SK-N-SH (cell line): ENCODE results near the gene CBX3. TPM values are rescaled to one million over a fixed set of nuclear protein-coding genes. Genes with fewer than 3 reads are reported as not detected.

Source experiments
- CTCF ChIA-PET: fragments of 300-600, 350-600 bp; formaldehyde crosslinking; extraction: SDS; loops from one replicate; lab custom pipeline; 2021; lab: Yijun Ruan, JAX
- POLR2A ChIA-PET: fragments of 350-600 bp; sonication (Branson Sonifier 250); formaldehyde crosslinking; extraction: SDS; loops from one replicate; lab custom pipeline; 2020; ENCODE audit warnings: antibody characterized with exemption, inconsistent platforms; lab: Yijun Ruan, JAX
- DNase-seq: peaks from one replicate; pipeline ENCODE4 v3.0.0; 2012
- H2AFZ ChIP-seq: fragments of 200-600 bp; sonication (generic); 2 replicates; pipeline ENCODE4 v1.8.1; 2016; ENCODE audit warnings: antibody characterized with exemption, mild to moderate bottlenecking, low read depth
- H3F3A ChIP-seq: fragments of 200-600 bp; sonication (generic); replicated peaks from 2 replicates; pipeline ENCODE3; 2016; ENCODE audit warnings: antibody characterized with exemption, mild to moderate bottlenecking; ENCODE audit not compliant: insufficient read depth
- H3K27ac ChIP-seq, 2 experiments: fragments of 200-500 bp in 1 of 2; fragments of 200-600 bp in 1 of 2; sonication (Bioruptor generic) in 1 of 2; sonication (generic), shearing (Covaris generic) in 1 of 2; 2 replicates each; pipeline versions ENCODE4 v1.5.1 to v1.6.1; 2014 to 2016; ENCODE audit warnings: low read depth in 2 of 2, inconsistent platforms in 1 of 2, low read length in 1 of 2, mild to moderate bottlenecking in 1 of 2, mixed read lengths in 1 of 2
- H3K27me3 ChIP-seq: fragments of 200-600 bp; sonication (generic), shearing (Covaris generic); 2 replicates; pipeline ENCODE4 v1.6.1; 2016; ENCODE audit warnings: mixed run types; ENCODE audit not compliant: insufficient read depth
- H3K36me3 ChIP-seq, 2 experiments: fragments of 200-500 bp in 1 of 2; fragments of 200-600 bp in 1 of 2; sonication (Bioruptor generic) in 1 of 2; sonication (generic) in 1 of 2; replicated peaks in 1 of 2; 2 replicates each; pipeline versions ENCODE3 to v1.5.1; 2014 to 2016; ENCODE audit warnings: low read length in 1 of 2, mild to moderate bottlenecking in 1 of 2; ENCODE audit not compliant: insufficient read depth in 2 of 2, control insufficient read depth in 1 of 2
- H3K4me1 ChIP-seq, 2 experiments: fragments of 200-500 bp in 1 of 2; fragments of 200-600 bp in 1 of 2; sonication (Bioruptor generic) in 1 of 2; sonication (generic), shearing (Covaris generic) in 1 of 2; 2 replicates each; pipeline versions ENCODE4 v1.5.1 to v1.6.1; 2014 to 2016; ENCODE audit warnings: low read depth in 1 of 2, low read length in 1 of 2, mixed run types in 1 of 2; ENCODE audit not compliant: insufficient read depth in 2 of 2, control insufficient read depth in 1 of 2
- H3K4me2 ChIP-seq: fragments of 200-600 bp; sonication (generic), shearing (Covaris generic); 2 replicates; pipeline ENCODE4 v1.6.1; 2017; ENCODE audit warnings: mixed run types
- H3K4me3 ChIP-seq, 2 experiments: fragments of 200-500 bp in 1 of 2; fragments of 200-600 bp in 1 of 2; sonication (Bioruptor generic) in 1 of 2; sonication (generic), shearing (Covaris generic) in 1 of 2; 2 replicates each; pipeline versions ENCODE4 v1.5.1 to v1.8.1; 2014 to 2016; ENCODE audit warnings: low read depth in 2 of 2, inconsistent platforms in 1 of 2, low read length in 1 of 2, mild to moderate bottlenecking in 1 of 2, mixed read lengths in 1 of 2, moderate library complexity in 1 of 2
- H3K79me2 ChIP-seq: fragments of 200-600 bp; sonication (generic); 2 replicates; pipeline ENCODE4 v1.8.1; 2017; ENCODE audit warnings: mild to moderate bottlenecking; ENCODE audit not compliant: insufficient read depth
- H3K9ac ChIP-seq: fragments of 200-600 bp; sonication (generic); 2 replicates; pipeline ENCODE4 v1.6.1; 2017; ENCODE audit warnings: mixed run types
- H3K9me2 ChIP-seq: fragments of 200-600 bp; sonication (generic); 2 replicates; pipeline ENCODE4 v1.6.1; 2017; ENCODE audit warnings: mixed run types
- H3K9me3 ChIP-seq: fragments of 200-600 bp; sonication (generic); 2 replicates; pipeline ENCODE4 v1.6.1; 2017; ENCODE audit warnings: mixed run types, mild to moderate bottlenecking, moderate library complexity
- H4K20me1 ChIP-seq: fragments of 200-600 bp; sonication (generic); 2 replicates; pipeline ENCODE4 v1.6.1; 2017; ENCODE audit warnings: mild to moderate bottlenecking, mixed run types; ENCODE audit not compliant: insufficient read depth
- CHD2 ChIP-seq: fragments of 150-350 bp; IDR thresholded peaks from 2 replicates; pipeline ENCODE4 v1.6.1; 2018; ENCODE audit warnings: low read length; ENCODE audit not compliant: partially characterized antibody
- EP300 ChIP-seq, 2 experiments: IDR thresholded peaks; 2 replicates each; pipeline versions ENCODE4 v1.4.0 to v1.6.1; 2012; ENCODE audit warnings: borderline replicate concordance in 1 of 2, low read depth in 1 of 2, low read length in 1 of 2
- FOXM1 ChIP-seq: IDR thresholded peaks from 2 replicates; pipeline ENCODE4 v1.4.0; 2012; ENCODE audit warnings: low read depth, mild to moderate bottlenecking
- GABPA ChIP-seq: IDR thresholded peaks from 2 replicates; pipeline ENCODE4 v1.4.0; 2012; ENCODE audit warnings: low read depth, mild to moderate bottlenecking
- GATA2 ChIP-seq: sonication (generic); formaldehyde crosslinking; IDR thresholded peaks from 2 replicates; pipeline ENCODE4 v1.5.0; 2020; ENCODE audit warnings: mild to moderate bottlenecking, missing genetic modification reagents
- PBX3 ChIP-seq: IDR thresholded peaks from 2 replicates; pipeline ENCODE4; 2012
- POLR2AphosphoS5 ChIP-seq: IDR thresholded peaks from 2 replicates; pipeline ENCODE4 v1.6.1; 2012; ENCODE audit warnings: low read depth, low read length
- RCOR1 ChIP-seq: fragments of 150-350 bp; IDR thresholded peaks from 2 replicates; pipeline ENCODE4 v1.6.1; 2017; ENCODE audit warnings: antibody characterized with exemption, low read length
- REST ChIP-seq: IDR thresholded peaks from 2 replicates; pipeline ENCODE4 v1.6.1; 2012; ENCODE audit warnings: mild to moderate bottlenecking, low read depth, low read length, moderate library complexity
- RFX5 ChIP-seq: IDR thresholded peaks from 2 replicates; pipeline ENCODE4 v1.6.1; 2012; ENCODE audit warnings: mild to moderate bottlenecking, improper control_type of control experiment, low read length
- USF1 ChIP-seq: IDR thresholded peaks from 2 replicates; pipeline ENCODE4 v1.4.0; 2012; ENCODE audit warnings: low read depth, borderline replicate concordance
- USF2 ChIP-seq: fragments of 150-350 bp; IDR thresholded peaks from 2 replicates; pipeline ENCODE4 v1.6.1; 2017; ENCODE audit warnings: antibody characterized with exemption, low read length, low read depth, borderline replicate concordance
- YY1 ChIP-seq: IDR thresholded peaks from 2 replicates; pipeline ENCODE4 v1.4.0; 2012; ENCODE audit warnings: low read depth, mild to moderate bottlenecking
- WGBS: methylation state at CpG from one replicate; pipeline ENCODE4 v1.1.6; 2017; ENCODE audit warnings: low lambda C conversion rate; 5-methylcytosine and 5-hydroxymethylcytosine counted together
- polyA plus RNA-seq, 3 experiments: library from polyadenylated mRNA; depleted of rRNA; stranded (reverse); fragments of >200 nt; gene quantifications; 2 replicates each; pipeline ENCODE4 v1.2.3, GENCODE V29; 2012
- TF ChIP-seq, protein P1 (sequence below): fragments of 200-600 bp; sonication (generic); IDR thresholded peaks from 2 replicates; pipeline ENCODE4 v1.6.1; 2017; ENCODE audit warnings: antibody characterized with exemption, mild to moderate bottlenecking, moderate library complexity
- TF ChIP-seq, protein P2 (sequence below): fragments of 150-350 bp; IDR thresholded peaks from 2 replicates; pipeline ENCODE4 v1.6.1; 2016; ENCODE audit warnings: mild to moderate bottlenecking, low read depth, low read length
- TF ChIP-seq, protein P3 (sequence below): IDR thresholded peaks from 2 replicates; pipeline ENCODE4 v1.4.0; 2012; ENCODE audit warnings: low read depth

CBX3 gene
- polyA plus RNA-seq, 1 of the 3 experiments (the other 2 are of a cell fraction): 97.0 TPM

DNA sequence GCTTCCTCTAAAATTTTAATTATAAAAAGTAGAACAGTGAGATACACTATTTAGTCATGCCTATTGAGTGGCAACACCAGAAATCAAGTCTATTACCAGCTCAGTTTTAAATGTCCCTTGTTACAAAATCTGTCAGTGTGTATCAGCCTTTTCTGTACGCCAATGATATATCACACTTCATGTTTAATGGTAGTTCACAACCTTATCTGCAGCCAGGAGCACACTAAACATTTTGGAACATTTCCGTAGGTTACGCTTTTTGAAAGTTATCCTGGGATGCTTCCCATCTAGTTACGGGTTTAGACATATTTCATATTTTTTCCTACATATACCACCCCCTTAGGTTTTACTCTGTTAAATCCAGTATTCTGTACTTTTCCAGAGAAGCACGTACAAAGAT lies 6.4 kb upstream of the CBX3 start (continued):
- TF ChIP-seq CHD2 (no peak), USF1 (no peak), PBX3 (no peak), EP300 (IDR thresholded peaks at IDR 0.05; ENCODE audit: borderline replicate concordance in 1 of 2, low read depth in 1 of 2, low read length in 1 of 2) (no peak), RCOR1 (no peak), GATA2 (CRISPR knock-in tag) (no peak), USF2 (no peak), FOXM1 (no peak)
- TF ChIP-seq, protein P1, sequence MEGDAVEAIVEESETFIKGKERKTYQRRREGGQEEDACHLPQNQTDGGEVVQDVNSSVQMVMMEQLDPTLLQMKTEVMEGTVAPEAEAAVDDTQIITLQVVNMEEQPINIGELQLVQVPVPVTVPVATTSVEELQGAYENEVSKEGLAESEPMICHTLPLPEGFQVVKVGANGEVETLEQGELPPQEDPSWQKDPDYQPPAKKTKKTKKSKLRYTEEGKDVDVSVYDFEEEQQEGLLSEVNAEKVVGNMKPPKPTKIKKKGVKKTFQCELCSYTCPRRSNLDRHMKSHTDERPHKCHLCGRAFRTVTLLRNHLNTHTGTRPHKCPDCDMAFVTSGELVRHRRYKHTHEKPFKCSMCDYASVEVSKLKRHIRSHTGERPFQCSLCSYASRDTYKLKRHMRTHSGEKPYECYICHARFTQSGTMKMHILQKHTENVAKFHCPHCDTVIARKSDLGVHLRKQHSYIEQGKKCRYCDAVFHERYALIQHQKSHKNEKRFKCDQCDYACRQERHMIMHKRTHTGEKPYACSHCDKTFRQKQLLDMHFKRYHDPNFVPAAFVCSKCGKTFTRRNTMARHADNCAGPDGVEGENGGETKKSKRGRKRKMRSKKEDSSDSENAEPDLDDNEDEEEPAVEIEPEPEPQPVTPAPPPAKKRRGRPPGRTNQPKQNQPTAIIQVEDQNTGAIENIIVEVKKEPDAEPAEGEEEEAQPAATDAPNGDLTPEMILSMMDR: no peak
- TF ChIP-seq, protein P2, sequence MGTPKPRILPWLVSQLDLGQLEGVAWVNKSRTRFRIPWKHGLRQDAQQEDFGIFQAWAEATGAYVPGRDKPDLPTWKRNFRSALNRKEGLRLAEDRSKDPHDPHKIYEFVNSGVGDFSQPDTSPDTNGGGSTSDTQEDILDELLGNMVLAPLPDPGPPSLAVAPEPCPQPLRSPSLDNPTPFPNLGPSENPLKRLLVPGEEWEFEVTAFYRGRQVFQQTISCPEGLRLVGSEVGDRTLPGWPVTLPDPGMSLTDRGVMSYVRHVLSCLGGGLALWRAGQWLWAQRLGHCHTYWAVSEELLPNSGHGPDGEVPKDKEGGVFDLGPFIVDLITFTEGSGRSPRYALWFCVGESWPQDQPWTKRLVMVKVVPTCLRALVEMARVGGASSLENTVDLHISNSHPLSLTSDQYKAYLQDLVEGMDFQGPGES: no peak
- TF ChIP-seq, protein P3, sequence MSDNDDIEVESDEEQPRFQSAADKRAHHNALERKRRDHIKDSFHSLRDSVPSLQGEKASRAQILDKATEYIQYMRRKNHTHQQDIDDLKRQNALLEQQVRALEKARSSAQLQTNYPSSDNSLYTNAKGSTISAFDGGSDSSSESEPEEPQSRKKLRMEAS: no peak
- TF ChIP-seq, all 33 proteins: peak for 0

DNA sequence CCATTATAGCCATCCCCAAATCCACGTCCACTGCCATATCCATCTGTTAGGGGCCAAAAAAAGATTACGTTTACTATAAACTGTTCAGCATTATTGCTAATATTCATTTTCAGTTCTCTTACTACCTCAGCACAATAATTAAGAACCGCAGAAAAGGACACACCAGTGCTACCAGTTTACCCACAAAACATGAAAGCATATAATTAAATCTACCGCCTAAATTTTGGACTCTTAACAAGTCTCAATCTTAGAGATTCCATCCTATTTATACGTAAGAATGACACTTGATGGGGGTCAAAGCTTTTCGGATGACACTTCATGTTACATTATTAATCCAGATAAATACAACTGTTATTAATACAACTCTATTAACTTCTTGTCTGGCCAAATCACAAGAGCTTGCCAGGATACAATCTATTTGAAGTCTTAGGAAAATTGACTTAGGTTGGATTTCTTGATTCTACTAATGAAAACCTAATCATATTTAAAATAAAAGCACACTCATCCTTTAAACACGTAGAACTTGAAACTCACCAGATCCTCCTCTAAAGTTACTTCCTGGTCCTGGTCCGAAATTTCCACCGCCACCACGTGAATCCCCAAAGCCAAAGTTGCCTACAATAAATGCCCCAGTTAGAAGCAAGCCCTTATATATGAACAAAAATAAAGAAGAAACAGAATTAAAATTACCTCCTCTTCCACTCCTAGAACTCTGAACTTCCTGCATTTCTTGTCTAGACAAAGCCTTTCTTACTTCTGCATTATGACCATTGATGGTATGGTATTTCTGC lies 5.5 kb upstream of the CBX3 start:
- Histone ChIP-seq H3K79me2 (peaks cover 94% of the 10 kb centered on the region), H3K27ac (peak overlapping the region; percentile 9 to 23; a peak in 1 of 4 replicates), H3K4me1 (peaks cover 35 to 37% of the 10 kb centered on the region in 2 experiments), H3K36me3 (peaks cover 77 to 86% of the 10 kb centered on the region in 2 experiments), H3K9me2 (no peaks in the 10 kb centered on the region), H3K4me2 (peak overlapping the region; percentile 83), H3K4me3 (peak overlapping the region; percentile 15 to 100; a peak in 3 of 4 replicates), H3K27me3 (no peaks in the 10 kb centered on the region), H3F3A (peaks cover 83% of the 10 kb centered on the region), H4K20me1 (peaks cover 90% of the 10 kb centered on the region), H2AFZ (no peak overlapping the region), H3K9me3 (no peaks in the 10 kb centered on the region), H3K9ac (peak overlapping the region; percentile 99; the same call in 1 of the 2 replicates)
- no peak for DNase-seq
- CTCF ChIA-PET: interaction anchor here (1.0 to 11.3 kb wide), 7 partner anchors 8 to 181 kb away, joined by 3 to 260 read pairs (median 26); no protein-coding TSS in a partner anchor
- 68% methylated on average over 10 of the region's 10 CpGs for WGBS
- POLR2A ChIA-PET: interaction anchor here (5.7 kb wide), 1 partner anchor 8 kb away, joined by 51 read pairs; no protein-coding TSS in a partner anchor
- no peak for TF ChIP-seq REST
- TF ChIP-seq GABPA: no peak
- TF ChIP-seq POLR2AphosphoS5: no peak; the same call in 1 of the 2 replicates
- no peak for TF ChIP-seq YY1
- TF ChIP-seq RFX5: no peak
- TF ChIP-seq, protein P2: no peak
